Urothelium cell line (cell line): ENCODE data around the gene SPATA32.

Experiments used
- DNase-seq: peaks from one replicate; pipeline ENCODE4 v3.0.0; 2011; ENCODE audit warnings: low spot score, mixed read lengths
- FAIRE-seq: peaks from 2 replicates; lab custom pipeline; 2011; peaks lifted over from hg19 to GRCh38; lab: Jason Lieb, UNC

The SPATA32 gene

DNA sequence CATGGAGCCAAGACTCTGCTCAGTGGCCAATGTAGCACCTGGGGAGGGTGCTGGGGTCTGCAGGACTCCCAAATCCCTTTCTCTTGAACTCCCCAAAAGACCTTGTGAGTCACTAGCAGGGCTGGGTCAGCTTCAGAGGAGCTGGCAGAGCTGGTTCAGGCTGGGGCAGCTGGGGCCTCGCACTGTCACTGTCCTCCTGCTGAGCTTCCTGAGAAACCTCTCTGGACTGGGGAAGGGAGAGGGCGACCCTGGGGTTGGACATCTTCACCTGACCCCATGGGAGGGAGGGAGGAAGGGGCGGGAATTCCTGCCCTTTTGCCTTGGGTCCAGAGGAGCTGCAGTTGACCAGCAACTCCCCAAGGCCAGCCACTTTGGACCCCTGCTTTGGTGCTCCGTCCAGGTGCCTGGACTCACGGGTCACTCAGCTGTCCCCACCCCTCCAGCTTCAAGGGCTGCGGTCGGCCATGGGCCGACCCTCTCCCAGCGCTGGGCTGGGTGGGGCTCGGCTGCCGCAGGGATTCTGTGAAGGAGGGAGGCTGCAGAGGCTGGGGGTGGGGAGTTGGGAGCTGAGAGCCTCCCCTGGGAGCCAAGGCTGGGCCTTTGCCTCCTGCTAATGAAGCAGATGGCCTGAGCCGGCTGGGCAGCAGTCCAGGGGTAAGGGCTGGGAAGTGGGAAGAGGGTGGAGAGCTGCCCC, 31.0 kb downstream of the SPATA32 start:
- no peak for DNase-seq
- FAIRE-seq: no peak

DNA sequence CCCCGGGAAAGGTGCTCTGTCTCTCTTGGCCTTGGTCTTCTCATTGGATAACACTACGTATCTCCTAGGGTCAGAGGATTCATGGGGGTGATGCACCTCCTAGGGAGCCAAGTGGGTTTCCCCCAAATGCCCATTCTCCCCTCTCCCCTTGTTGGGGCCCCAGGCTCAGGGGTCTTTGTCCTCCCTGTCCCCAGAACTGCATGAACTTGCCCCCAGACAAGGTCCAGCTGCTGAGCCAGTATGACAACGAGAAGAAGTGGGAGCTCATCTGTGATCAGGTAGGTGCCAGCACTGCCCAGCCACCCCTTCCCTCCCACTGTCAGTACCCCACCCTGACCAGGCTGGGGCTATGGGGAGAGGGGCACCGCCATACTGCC, 31.5 kb downstream of the SPATA32 start:
- DNase-seq: no peak
- no peak for FAIRE-seq

DNA sequence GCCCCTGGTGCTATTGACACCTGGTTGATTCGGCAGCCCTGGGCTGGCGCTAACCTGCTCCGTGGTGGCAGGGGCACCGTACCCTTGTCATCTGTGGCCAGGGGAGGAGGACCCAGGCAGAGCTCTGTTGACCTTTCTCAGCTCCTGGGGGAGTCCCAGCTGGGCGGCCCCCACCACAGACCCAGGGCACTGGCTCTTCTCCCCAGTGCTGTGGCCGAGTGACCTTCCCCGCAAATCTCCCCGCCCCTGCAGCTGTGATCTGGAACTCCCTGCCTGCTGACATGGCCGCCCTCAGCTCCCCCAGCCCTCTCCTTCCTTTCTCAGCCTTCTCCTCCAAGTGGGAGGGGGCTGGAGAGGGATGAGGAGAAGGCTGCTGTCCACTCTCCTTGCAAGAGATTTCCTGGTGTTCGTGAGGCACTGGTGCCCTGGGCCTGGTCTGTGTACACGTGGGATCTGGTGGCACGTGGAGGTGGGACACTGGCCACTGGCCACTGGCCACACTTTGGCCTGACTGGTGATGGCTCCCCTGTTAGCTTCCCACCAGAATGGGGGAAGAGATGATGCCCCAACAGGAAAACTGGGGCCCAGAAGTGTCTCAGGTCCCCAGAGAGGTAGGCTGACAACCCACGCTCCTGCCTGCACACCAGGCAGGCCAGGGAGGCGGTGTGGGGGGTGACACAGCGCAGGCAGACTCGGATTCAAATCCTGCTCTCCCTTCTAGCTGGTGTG, 32.0 kb downstream of the SPATA32 start:
- FAIRE-seq (no peak), DNase-seq (no peak)

DNA sequence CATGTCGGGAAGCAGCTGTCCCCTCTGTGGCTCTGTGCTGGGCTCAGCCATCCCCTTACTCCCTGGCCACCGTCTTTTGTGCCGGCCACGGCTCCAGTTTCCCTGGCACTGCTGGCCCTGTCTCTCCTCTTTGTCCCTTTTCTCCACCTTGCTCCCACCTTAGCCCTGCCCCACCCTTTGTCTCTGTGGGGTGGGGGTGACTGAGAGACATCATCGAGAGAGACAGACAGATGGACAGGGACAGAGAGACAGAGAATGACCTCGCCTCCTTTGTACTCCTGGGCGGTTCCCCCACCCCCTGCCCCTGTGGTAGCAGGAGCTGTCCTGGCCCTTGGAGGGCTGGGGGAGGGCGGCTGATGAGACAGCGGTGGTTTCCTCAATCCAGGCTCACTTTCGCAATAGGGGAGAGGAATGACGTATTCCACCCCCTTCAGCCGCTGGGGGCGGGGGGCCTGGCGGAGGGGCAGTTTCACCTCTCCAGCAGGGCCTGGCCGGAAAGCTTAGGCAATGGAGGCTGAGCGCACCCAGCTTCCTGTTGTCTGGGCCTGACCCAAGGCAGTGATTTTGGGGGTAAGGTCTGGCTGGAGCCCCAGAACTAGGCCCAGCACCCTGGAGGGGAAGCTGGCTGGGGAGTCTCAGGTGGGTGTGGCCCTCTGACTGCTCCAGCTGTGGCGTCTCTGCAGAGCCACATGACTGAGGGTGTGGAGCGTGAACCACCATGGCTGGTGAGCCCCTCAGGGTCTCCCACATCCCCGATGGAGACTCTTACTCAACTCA, 32.9 kb downstream of the SPATA32 start:
- DNase-seq: peak; percentile 89
- peak; percentile 20 for FAIRE-seq

GRCh38 chr17:45227926-45228762, 33.8 kb downstream of the SPATA32 start:
- peak; percentile 32 for FAIRE-seq
- no peak for DNase-seq

DNA sequence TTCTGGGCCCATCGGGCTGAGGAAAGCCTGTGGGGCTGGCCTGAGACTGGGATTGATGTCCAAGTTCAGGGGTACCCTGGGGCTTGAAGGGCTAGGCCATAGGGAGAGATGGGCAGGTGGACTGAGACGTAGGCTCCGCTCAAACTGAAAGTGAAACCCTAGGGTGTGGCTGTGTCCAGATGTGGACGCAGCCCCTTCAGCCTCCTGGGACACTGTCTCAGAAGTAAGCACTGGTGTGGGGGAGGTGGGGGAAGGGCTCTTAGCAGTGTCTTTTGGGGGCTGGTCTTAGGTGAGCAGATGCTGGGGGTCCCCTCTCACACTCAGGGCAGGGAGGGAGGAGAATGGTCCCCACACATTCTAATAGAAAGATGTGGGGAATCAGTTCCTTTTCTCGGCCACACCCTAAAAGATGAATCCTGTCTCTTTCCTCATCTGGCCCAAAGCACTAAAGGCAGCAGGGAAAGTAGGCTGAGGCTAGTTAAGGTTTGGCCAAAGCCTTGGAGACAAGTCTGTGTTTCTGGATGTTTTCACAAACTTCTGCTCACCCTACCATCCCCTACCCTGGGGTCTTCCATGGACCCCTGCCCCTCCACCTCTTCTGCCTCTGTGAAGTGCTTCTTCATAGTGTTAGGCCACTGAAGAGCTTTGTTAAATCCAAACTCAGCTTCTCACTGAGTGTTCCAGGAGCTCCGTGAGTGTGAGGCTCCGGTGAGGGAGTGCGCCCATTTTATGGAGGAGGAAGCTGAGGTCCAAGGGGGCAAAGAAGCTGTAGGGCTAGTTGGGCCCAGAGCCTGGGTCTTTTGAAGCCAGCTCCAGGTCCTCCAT, 34.6 kb downstream of the SPATA32 start:
- no peak for FAIRE-seq
- no peak for DNase-seq

GRCh38 chr17:45226576-45226975, 35.3 kb downstream of the SPATA32 start:
- DNase-seq (no peak), FAIRE-seq (no peak)

DNA sequence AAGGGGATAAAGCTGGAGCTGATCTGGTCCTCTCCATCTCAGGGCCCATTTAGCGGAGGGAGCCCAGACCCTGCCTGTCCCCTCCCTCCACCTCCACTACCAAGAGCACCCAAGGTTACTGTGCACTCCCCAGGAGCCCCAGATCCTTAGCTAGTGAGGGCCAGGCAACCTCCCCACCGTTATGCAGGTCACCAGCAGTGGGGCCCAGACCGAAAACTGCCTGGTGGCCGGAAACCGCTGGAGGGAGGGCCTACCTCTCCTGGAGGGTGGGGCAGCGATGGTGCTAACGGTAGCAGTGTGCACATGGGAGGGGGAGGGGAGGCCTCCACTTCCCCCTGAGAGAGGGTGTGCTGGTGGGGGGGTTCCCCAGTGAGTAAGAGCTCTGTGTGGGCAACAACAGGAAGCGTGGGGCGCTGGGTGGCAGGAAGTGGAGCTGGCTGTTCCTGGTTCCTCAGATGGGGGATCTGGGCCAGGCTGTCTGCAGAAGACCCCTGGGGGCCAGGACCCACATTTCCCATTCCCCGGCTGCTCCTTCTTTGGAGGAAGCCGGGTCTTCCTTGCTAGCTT, 35.8 kb downstream of the SPATA32 start:
- DNase-seq (peak; percentile 60), FAIRE-seq (no peak)

- DNase-seq: peak; percentile 74
- peak; percentile 61 for FAIRE-seq
These were observed 36.7 kb downstream of the SPATA32 start for GRCh38 chr17:45225051-45225700.

DNA sequence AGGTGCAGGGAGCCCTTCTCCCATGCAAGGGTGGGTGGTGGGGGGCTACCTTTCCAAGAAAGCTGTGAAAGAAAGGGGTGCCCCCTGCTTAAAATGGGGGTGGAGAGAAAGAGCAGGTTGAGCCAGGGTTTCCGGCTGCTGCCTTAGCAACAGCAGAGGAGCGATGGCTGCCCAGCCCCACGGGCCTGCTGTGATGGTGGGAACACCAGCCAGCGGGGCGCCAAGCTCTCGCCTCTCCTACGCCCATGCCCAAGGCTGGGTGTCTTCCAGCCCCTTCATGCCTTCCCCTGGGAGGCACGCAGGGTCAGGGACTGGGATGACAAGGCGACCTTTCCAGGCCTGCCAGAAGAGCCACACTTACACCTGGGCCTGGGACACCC, 37.2 kb downstream of the SPATA32 start:
- no peak for DNase-seq
- no peak for FAIRE-seq

GRCh38 chr17:45223539-45224528, 38.1 kb downstream of the SPATA32 start:
- FAIRE-seq: no peak
- DNase-seq: no peak

DNA sequence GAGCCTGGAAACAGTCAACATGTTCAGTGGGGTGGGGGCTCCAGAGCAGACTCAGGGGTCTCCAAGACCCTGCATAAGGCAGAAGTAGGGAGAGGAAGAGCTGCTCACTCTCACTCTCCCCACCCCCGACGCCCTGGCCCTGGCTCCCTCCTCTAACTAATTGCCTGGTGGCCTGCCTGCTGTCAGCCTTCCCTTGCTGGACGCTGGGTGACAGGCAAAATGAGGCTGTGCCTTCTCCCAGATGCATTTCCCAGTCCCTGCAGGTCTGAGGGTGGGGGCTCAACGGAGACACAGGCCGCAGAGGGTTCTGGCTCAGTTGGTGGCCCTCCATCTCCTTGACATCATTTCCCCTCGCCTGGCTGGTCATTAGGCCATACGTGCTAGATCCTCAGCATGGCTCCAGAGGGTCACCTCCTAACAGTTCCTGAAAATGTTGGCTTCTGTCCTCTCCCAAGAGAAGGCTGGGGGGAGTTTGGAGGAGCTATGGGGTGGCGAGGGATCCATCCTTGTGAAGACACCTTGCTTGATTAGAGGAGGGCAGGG, 38.8 kb downstream of the SPATA32 start:
- no peak for FAIRE-seq

DNA sequence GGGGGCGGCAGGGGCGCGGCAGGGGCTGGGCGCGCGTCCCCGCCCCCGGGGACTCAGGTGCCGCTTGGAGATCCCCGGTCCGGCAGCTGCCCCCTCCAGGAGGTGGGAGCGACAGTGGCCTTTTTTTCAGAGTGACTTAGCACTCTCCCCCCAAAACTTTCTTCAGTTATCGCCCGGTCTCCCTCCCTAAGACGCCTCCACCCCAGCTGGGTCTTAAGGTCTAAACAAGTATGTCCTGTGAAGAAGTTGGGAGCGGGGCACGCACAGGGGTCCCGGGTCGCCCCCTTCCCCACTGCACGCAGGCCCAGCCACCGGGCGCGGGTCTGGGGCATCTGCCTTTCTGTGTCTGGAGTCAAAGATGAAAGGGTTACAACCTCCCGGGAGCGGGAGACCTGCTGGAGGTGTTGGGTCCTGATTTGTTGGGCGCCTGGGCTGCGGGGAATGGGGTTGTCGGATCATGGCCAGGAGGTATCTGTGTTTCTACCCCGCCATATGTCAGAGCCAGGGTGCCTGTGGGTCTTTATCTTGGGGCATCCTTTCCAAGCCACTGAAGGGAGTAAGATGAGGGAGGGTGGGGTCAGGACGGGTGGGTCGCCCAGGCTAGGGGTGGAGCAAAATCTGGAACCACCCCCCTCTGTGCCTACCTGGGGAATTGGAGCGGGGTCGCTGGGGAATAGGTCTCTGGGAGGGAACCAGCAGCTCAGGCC, 39.5 kb downstream of the SPATA32 start:
- DNase-seq (peak; percentile 43), FAIRE-seq (no peak)

More for the DNA sequence above, 38.8 kb downstream of the SPATA32 start:
- DNase-seq: no peak

DNA sequence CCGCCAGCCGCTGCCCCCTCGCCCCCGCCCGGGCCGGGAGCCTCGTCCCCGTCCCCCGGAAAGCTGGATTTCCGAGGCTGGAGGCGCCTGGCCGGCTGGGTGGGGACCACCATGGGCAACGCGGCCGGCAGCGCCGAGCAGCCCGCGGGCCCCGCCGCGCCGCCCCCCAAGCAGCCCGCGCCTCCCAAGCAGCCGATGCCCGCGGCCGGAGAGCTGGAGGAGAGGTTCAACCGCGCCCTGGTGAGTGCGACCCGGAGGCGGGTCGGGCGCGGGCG, 39.9 kb downstream of the SPATA32 start:
- DNase-seq: no peak

DNA sequence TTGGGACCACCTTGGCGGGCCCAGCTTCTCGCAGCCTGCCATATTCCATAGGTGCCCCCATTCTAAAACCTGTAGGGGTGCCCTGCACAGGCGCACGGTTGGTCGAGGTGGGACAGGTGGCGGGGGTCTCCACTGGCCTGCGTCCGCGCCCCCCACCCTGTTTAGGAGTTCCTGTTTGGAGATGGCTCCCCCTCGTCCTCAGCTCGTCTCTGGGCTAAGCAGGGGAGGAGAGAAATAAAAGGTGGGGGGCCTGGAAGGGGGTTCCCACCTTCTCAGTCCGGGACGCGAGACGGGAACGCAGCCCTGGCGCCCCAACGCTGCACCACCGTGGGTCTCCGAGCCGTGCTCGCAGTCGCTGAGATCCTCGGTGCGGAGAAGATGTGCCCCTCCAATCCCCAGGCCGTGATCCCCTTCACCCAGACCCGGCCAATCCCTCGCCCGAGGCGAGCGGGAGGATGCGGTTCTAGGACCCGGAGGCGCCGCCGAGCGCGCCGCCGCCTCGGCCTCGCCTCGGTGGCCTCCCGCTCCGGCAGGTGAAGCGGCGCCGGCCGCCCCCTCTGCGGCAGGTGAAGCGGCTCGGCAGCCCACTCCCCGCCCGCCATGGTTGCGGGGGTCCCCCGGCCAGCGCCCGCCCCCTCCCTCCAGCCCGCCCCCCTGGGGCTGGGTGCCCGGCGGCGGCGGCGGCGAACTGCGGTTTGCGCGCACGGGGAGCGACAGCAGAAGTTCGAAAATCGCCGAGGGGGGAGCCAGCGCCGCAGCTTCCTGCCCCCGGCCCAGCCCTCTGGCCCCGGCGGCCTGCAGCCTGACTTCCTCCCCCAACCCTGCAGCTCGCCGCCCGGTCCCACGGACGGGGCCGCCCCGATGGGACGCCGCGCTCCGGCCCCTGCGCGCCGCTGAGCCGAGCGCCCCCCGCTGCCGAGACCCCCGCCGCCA, 40.5 kb downstream of the SPATA32 start, which contains the start of gene FMNL1:
FMNL1 (plus strand) TSS at position 805 of the 933 bp plus-strand sequence. CDS start 240 bp downstream, outside the sequence.
- peak; percentile 66 for DNase-seq
- FAIRE-seq: no peak

More for the DNA sequence above, 39.9 kb downstream of the SPATA32 start:
- FAIRE-seq: no peak

GRCh38 chr17:45220079-45220478, 41.8 kb downstream of the SPATA32 start:
- FAIRE-seq (no peak), DNase-seq (no peak)
